Measurements from ENCODE around the gene PIH1D2.
"Not testable (repeated sequence)": the region's sequence is repeated elsewhere in the genome, so short reads cannot be mapped to it uniquely, and the experiment has no call there.

The PIH1D2 gene

GRCh38 chr11:112049777-112050176 is 24.0 kb downstream of the PIH1D2 start:
- POLR2A ChIA-PET = no interaction called here
- no peak for TF ChIP-seq ZNF561 (tag by site-specific recombination; IDR thresholded peaks at IDR 0.05; ENCODE audit: borderline replicate concordance)
- TF ChIP-seq ZNF335 (tag by site-specific recombination; conservative IDR thresholded peaks at IDR 0.05) = no peak
- no peak for TF ChIP-seq ZNF791 (tag by site-specific recombination; IDR thresholded peaks at IDR 0.05)
- TF ChIP-seq, protein P1, sequence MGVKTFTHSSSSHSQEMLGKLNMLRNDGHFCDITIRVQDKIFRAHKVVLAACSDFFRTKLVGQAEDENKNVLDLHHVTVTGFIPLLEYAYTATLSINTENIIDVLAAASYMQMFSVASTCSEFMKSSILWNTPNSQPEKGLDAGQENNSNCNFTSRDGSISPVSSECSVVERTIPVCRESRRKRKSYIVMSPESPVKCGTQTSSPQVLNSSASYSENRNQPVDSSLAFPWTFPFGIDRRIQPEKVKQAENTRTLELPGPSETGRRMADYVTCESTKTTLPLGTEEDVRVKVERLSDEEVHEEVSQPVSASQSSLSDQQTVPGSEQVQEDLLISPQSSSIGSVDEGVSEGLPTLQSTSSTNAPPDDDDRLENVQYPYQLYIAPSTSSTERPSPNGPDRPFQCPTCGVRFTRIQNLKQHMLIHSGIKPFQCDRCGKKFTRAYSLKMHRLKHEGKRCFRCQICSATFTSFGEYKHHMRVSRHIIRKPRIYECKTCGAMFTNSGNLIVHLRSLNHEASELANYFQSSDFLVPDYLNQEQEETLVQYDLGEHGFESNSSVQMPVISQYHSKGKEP (tag by site-specific recombination; IDR thresholded peaks at IDR 0.05) = no peak
- no peak for TF ChIP-seq PRDM4 (tag by site-specific recombination; IDR thresholded peaks at IDR 0.05)
- TF ChIP-seq ZIC2 (tag by site-specific recombination; IDR thresholded peaks at IDR 0.05) = no peak
- no peak for TF ChIP-seq PRDM2 (tag by site-specific recombination; IDR thresholded peaks at IDR 0.05; ENCODE audit: borderline replicate concordance)
- TF ChIP-seq ZNF146 (tag by site-specific recombination; IDR thresholded peaks at IDR 0.05) = no peak
- TF ChIP-seq, protein P2, sequence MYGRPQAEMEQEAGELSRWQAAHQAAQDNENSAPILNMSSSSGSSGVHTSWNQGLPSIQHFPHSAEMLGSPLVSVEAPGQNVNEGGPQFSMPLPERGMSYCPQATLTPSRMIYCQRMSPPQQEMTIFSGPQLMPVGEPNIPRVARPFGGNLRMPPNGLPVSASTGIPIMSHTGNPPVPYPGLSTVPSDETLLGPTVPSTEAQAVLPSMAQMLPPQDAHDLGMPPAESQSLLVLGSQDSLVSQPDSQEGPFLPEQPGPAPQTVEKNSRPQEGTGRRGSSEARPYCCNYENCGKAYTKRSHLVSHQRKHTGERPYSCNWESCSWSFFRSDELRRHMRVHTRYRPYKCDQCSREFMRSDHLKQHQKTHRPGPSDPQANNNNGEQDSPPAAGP (tag by site-specific recombination; IDR thresholded peaks at IDR 0.05) = no peak
- no peak for TF ChIP-seq ZNF580 (tag by site-specific recombination; IDR thresholded peaks at IDR 0.05)
- TF ChIP-seq ZNF600 (tag by site-specific recombination; IDR thresholded peaks at IDR 0.05) = no peak
- no peak for TF ChIP-seq ZNF112 (tag by site-specific recombination; IDR thresholded peaks at IDR 0.05)
- TF ChIP-seq MZF1 (tag by site-specific recombination; IDR thresholded peaks at IDR 0.05; ENCODE audit: borderline replicate concordance) = no peak
- H3K27ac ChIP-seq (ENCODE audit: extremely low read depth, low read depth, low read length) = no peak overlapping the region

DNA sequence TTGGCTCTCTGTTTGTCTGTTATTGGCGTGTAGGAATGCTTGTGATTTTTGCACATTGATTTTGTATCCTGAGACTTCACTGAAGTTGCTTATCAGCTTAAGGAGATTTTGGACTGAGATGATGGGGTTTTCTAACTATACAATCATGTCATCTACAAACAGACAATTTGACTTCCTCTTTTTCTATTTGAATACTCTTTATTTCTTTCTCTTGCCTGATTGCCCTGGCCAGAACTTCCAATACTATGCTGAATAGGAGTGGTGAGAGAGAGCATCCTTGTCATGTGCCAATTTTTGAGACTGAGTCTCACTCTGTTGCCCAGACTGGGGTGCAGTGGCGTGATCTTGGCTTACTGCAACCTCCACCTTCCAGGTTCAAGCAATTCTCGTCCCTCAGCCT is 25.6 kb downstream of the PIH1D2 start:
- H3K9me3 ChIP-seq (ENCODE audit: control insufficient read depth, insufficient read depth, low read depth, low read length); POLR2A ChIA-PET; H3K27ac ChIP-seq (ENCODE audit: extremely low read depth, low read depth, low read length); H3K4me1 ChIP-seq (ENCODE audit: control insufficient read depth, insufficient read depth, low read length); H3K4me3 ChIP-seq (ENCODE audit: low read depth, low read length); CTCF ChIA-PET: not testable (repeated sequence)
- peaks cover 17 to 83% of the 10 kb centered on the region in 2 experiments for H3K36me3 ChIP-seq (ENCODE audit: control insufficient read depth in 2 of 2, insufficient read depth in 1 of 2, low read length in 2 of 2)

More at GRCh38 chr11:112049777-112050176, 24.0 kb downstream of the PIH1D2 start:
- CTCF ChIA-PET = no interaction called here
- Histone ChIP-seq H3K4me1 (ENCODE audit: control insufficient read depth, insufficient read depth, low read length) (no peaks in the 10 kb centered on the region), H3K9me3 (ENCODE audit: control insufficient read depth, insufficient read depth, low read depth, low read length) (no peaks in the 10 kb centered on the region), H3K4me3 (ENCODE audit: low read depth, low read length) (no peak overlapping the region), H3K36me3 (ENCODE audit: control insufficient read depth in 2 of 2, insufficient read depth in 1 of 2, low read length in 2 of 2) (peaks cover 17 to 86% of the 10 kb centered on the region in 2 experiments)
